GM19240 (cell line): ENCODE results near the gene PITX2.

ENCODE experiments used
- DNase-seq: peaks from one replicate; pipeline ENCODE4 v3.0.0; 2011; ENCODE audit warnings: low spot score; ENCODE audit not compliant: insufficient read length

PITX2 gene

GRCh38 chr4:110624904-110625494 lies 2.1 kb upstream of the PITX2 start:
- no peak for DNase-seq

GRCh38 chr4:110624398-110624780 lies 1.5 kb upstream of the PITX2 start:
- no peak for DNase-seq

GRCh38 chr4:110623718-110624397 lies 981 bp upstream of the PITX2 start:
- DNase-seq = no peak

- no peak for DNase-seq
Measured at GRCh38 chr4:110621839-110622751, 782 bp downstream of the PITX2 start.

GRCh38 chr4:110621328-110621812 lies 1.5 kb downstream of the PITX2 start:
- DNase-seq = no peak

- no peak for DNase-seq
Measured at GRCh38 chr4:110620691-110621327, 2.1 kb downstream of the PITX2 start.

GRCh38 chr4:110620322-110620690 lies 2.6 kb downstream of the PITX2 start:
- no peak for DNase-seq

GRCh38 chr4:110619463-110620247 lies 3.2 kb downstream of the PITX2 start:
- no peak for DNase-seq

- DNase-seq = no peak
Measured at GRCh38 chr4:110618581-110619462, 4.1 kb downstream of the PITX2 start.

- DNase-seq = no peak
Measured at GRCh38 chr4:110617646-110618580, 5.0 kb downstream of the PITX2 start.

GRCh38 chr4:110617075-110617640 lies 5.7 kb downstream of the PITX2 start:
- no peak for DNase-seq

- DNase-seq = no peak
Measured at GRCh38 chr4:110616238-110617074, 6.4 kb downstream of the PITX2 start.

- DNase-seq = no peak
Measured at GRCh38 chr4:110615353-110616237, 7.3 kb downstream of the PITX2 start.

GRCh38 chr4:110614976-110615352 lies 7.9 kb downstream of the PITX2 start:
- DNase-seq = no peak

- DNase-seq = no peak
Measured at GRCh38 chr4:110614173-110614963, 8.5 kb downstream of the PITX2 start.

- DNase-seq = no peak
Measured at GRCh38 chr4:110613745-110614144, 9.1 kb downstream of the PITX2 start.
